ENCODE measurements around the gene SLC4A3. TPM values are rescaled to one million over a fixed set of nuclear protein-coding genes. Genes with fewer than 3 reads are reported as not detected.

The SLC4A3 gene
- polyA plus RNA-seq, 1 experiment = 12.1 TPM

DNA sequence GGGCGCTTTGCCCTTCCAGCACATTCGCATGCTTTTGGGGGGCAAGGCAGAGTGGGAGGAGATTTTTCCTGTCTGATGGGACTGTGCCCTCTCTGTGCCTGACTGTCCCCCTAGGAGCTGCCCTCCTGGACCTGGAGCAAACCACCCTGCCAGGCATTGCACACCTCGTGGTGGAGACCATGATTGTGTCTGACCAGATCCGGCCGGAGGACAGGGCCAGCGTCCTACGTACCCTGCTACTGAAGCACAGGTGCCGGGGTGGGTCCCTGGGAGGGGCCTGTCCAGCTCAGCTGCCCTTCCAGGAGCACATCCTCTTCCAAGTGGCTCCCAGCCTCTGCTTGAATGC, 5.3 kb downstream of the SLC4A3 start:
- no peak for DNase-seq (ENCODE audit: low read depth)
- Histone ChIP-seq H3K27me3 (ENCODE audit: control insufficient read depth, insufficient read depth, low read length) (no peaks in the 10 kb centered on the region), H3K4me3 (ENCODE audit: low read depth, low read length) (no peak overlapping the region), H3K36me3 (ENCODE audit: control insufficient read depth, insufficient read depth, low read length) (peaks cover 7% of the 10 kb centered on the region)
- TF ChIP-seq, protein P1, sequence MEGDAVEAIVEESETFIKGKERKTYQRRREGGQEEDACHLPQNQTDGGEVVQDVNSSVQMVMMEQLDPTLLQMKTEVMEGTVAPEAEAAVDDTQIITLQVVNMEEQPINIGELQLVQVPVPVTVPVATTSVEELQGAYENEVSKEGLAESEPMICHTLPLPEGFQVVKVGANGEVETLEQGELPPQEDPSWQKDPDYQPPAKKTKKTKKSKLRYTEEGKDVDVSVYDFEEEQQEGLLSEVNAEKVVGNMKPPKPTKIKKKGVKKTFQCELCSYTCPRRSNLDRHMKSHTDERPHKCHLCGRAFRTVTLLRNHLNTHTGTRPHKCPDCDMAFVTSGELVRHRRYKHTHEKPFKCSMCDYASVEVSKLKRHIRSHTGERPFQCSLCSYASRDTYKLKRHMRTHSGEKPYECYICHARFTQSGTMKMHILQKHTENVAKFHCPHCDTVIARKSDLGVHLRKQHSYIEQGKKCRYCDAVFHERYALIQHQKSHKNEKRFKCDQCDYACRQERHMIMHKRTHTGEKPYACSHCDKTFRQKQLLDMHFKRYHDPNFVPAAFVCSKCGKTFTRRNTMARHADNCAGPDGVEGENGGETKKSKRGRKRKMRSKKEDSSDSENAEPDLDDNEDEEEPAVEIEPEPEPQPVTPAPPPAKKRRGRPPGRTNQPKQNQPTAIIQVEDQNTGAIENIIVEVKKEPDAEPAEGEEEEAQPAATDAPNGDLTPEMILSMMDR (IDR thresholded peaks at IDR 0.05; ENCODE audit: insufficient read depth, low read depth, low read length) = no peak
- CTCF ChIA-PET = interaction anchor here (1.0 to 3.1 kb wide), 2 partner anchors 9 kb away, joined by 3 to 20 read pairs; no protein-coding TSS in a partner anchor
- POLR2A ChIA-PET = no interaction called here

DNA sequence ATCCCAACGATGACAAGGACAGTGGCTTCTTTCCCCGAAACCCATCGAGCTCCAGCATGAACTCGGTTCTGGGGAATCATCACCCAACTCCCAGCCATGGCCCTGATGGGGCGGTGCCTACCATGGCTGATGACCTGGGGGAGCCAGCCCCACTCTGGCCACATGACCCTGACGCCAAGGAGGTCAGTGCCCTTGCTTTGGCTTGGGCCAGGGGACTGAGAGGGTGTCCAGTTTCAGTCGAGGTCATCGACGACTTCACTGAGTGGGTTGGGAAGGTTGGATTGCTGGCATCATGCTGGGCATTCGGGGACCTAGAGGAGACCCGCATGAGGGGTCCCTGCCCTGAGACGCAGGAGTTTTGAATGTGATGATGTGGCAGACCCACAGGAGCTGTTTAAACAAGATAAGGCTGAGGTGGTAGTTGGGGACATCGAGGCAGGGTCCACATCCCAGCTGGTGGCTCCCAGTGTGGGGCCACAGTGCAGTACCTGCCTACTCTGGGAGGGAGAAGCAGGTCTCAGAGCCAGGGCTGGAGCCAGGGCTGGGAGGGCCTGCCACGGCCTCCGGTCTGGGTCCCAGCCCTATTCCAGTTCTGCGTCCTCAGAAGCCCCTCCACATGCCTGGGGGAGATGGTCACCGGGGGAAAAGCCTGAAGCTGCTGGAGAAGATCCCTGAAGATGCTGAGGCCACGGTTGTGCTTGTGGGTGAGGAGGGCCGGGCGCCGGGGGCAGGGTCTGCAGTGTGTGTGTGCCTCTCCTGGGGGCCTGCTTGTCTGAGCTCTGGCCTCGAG, 6.0 kb downstream of the SLC4A3 start:
- no peak for DNase-seq (ENCODE audit: low read depth)
- ChIA-PET POLR2A (no interaction called here), CTCF (interaction anchor here (1.7 to 3.1 kb wide), 2 partner anchors 8 to 93 kb away, joined by 4 to 20 read pairs; no protein-coding TSS in a partner anchor)
- Histone ChIP-seq H3K27me3 (ENCODE audit: control insufficient read depth, insufficient read depth, low read length) (no peaks in the 10 kb centered on the region), H3K4me3 (ENCODE audit: low read depth, low read length) (no peak overlapping the region), H3K36me3 (ENCODE audit: control insufficient read depth, insufficient read depth, low read length) (peaks cover 7% of the 10 kb centered on the region)
- TF ChIP-seq, protein P1 (IDR thresholded peaks at IDR 0.05; ENCODE audit: insufficient read depth, low read depth, low read length) = no peak

- TF ChIP-seq, protein P1 (IDR thresholded peaks at IDR 0.05; ENCODE audit: insufficient read depth, low read depth, low read length) = no peak
- DNase-seq (ENCODE audit: low read depth) = no peak
- ChIA-PET POLR2A (no interaction called here), CTCF (interaction anchor here (0.5 to 3.1 kb wide), 3 partner anchors 8 to 140 kb away, joined by 3 to 20 read pairs (median 4); no protein-coding TSS in a partner anchor)
- Histone ChIP-seq H3K36me3 (ENCODE audit: control insufficient read depth, insufficient read depth, low read length) (peaks cover 7% of the 10 kb centered on the region), H3K4me3 (ENCODE audit: low read depth, low read length) (no peak overlapping the region), H3K27me3 (ENCODE audit: control insufficient read depth, insufficient read depth, low read length) (no peaks in the 10 kb centered on the region)
Observed at GRCh38 chr2:219634171-219634940, 6.9 kb downstream of the SLC4A3 start.

DNA sequence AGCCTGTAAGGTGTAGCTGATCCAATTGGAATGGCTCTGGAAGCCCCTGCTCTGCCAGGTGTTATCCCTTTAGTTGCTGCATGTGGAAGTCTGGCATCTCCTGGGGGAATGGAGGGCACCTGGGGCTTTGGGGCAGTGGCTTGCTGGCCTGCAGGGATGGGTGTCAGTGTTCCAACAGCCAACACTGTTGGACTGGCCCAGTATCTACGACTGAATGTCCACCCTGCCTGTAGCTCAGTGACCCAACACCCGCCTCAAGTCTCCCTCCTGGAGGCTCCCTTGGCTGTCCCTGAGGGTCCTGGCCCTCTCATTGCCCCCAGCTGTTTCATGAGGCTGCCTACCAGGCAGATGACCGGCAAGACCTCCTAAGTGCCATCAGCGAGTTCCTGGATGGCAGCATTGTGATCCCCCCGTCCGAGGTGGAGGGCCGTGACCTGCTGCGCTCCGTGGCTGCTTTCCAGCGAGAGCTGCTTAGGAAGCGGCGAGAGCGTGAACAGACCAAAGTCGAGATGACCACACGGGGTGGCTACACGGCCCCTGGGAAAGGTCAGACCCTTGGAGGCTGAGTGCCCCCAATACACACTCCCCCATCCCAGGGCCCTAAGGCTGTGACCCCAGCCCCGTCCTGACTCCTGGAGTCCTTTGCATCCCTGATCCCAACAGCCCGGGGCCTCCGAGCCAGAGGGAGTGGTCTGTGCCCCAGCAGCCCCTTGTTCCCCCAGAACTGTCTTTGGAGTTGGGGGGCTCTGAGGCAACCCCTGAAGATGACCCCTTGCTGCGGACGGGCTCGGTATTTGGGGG, 7.7 kb downstream of the SLC4A3 start:
- no peaks in the 10 kb centered on the region for H3K27me3 ChIP-seq (ENCODE audit: control insufficient read depth, insufficient read depth, low read length)
- TF ChIP-seq, protein P1 (IDR thresholded peaks at IDR 0.05; ENCODE audit: insufficient read depth, low read depth, low read length) = no peak
- ChIA-PET POLR2A (no interaction called here), CTCF (interaction anchor here (1.7 kb wide), 1 partner anchor 95 kb away, joined by 4 read pairs; no protein-coding TSS in a partner anchor)
- DNase-seq (ENCODE audit: low read depth) = no peak
- peaks cover 7% of the 10 kb centered on the region for H3K36me3 ChIP-seq (ENCODE audit: control insufficient read depth, insufficient read depth, low read length)
- H3K4me3 ChIP-seq (ENCODE audit: low read depth, low read length) = no peak overlapping the region

All from BJ (cell line).